Neural progenitor cell (in vitro differentiated cells): ENCODE measurements around the gene ZFP42. TPM values are rescaled to one million over a fixed set of nuclear protein-coding genes. Genes with fewer than 3 reads are reported as not detected.

ENCODE experiments used
- DNase-seq: peaks from one replicate; pipeline ENCODE4 v3.0.0-alpha.2; 2016; ENCODE audit warnings: low spot score
- H2AFZ ChIP-seq: fragments of 200-600 bp; sonication (generic); replicated peaks from 2 replicates; pipeline ENCODE4 v1.6.1; 2016; ENCODE audit warnings: antibody characterized with exemption
- H3F3A ChIP-seq: fragments of 200-600 bp; sonication (generic); 2 replicates; pipeline ENCODE4 v1.6.1; 2016; ENCODE audit warnings: antibody characterized with exemption, low read depth
- H3K27ac ChIP-seq: fragments of 200-600 bp; sonication (generic); 2 replicates; pipeline ENCODE4 v1.5.1; 2016; ENCODE audit warnings: mild to moderate bottlenecking
- H3K27me3 ChIP-seq: fragments of 200-600 bp; sonication (generic); 2 replicates; pipeline ENCODE4 v1.6.1; 2016; ENCODE audit warnings: mild to moderate bottlenecking, moderate library complexity
- H3K36me3 ChIP-seq: fragments of 200-600 bp; sonication (generic); 2 replicates; pipeline ENCODE4 v1.5.1; 2016
- H3K4me1 ChIP-seq: fragments of 200-600 bp; sonication (generic); 2 replicates; pipeline ENCODE4 v1.6.1; 2016; ENCODE audit warnings: mixed run types
- H3K4me2 ChIP-seq: fragments of 200-600 bp; sonication (generic); 2 replicates; pipeline ENCODE4 v1.6.1; 2016
- H3K4me3 ChIP-seq: fragments of 200-600 bp; sonication (generic); 2 replicates; pipeline ENCODE4 v1.5.1; 2016
- H3K79me2 ChIP-seq: fragments of 200-600 bp; sonication (generic); 2 replicates; pipeline ENCODE4 v1.6.1; 2016; ENCODE audit warnings: low read depth
- H3K9ac ChIP-seq: fragments of 200-600 bp; sonication (generic); 2 replicates; pipeline ENCODE4 v1.6.1; 2016
- H3K9me3 ChIP-seq: fragments of 200-600 bp; sonication (generic); 2 replicates; pipeline ENCODE4 v1.5.1; 2016; ENCODE audit warnings: low read depth
- H4K20me1 ChIP-seq: fragments of 200-600 bp; sonication (generic); 2 replicates; pipeline ENCODE4 v1.6.1; 2016; ENCODE audit warnings: low read depth
- H3K27ac Mint-ChIP-seq: 3 replicates; pipeline ENCODE4 v1.8.0; 2021; ENCODE audit warnings: mixed read lengths
- H3K27me3 Mint-ChIP-seq: 2 replicates; pipeline ENCODE4 v1.8.0; 2022; ENCODE audit warnings: low read depth, mild to moderate bottlenecking, inconsistent platforms, moderate library complexity, mixed read lengths; ENCODE audit not compliant: insufficient read depth
- H3K36me3 Mint-ChIP-seq: 3 replicates; pipeline ENCODE4 v1.8.0; 2021; ENCODE audit warnings: mixed read lengths
- H3K4me1 Mint-ChIP-seq: 3 replicates; pipeline ENCODE4 v1.8.0; 2021; ENCODE audit warnings: mixed read lengths
- H3K4me3 Mint-ChIP-seq: 3 replicates; pipeline ENCODE4 v1.8.0; 2021; ENCODE audit warnings: mild to moderate bottlenecking, moderate library complexity, mixed read lengths
- H3K9me3 Mint-ChIP-seq: 3 replicates; pipeline ENCODE4 v1.8.0; 2020; ENCODE audit warnings: mixed read lengths
- EZH2 ChIP-seq: fragments of 200-600 bp; sonication (generic); IDR thresholded peaks from 2 replicates; pipeline ENCODE4 v1.6.1; 2017; ENCODE audit warnings: antibody characterized with exemption, mild to moderate bottlenecking, moderate library complexity
- EZH2phosphoT487 ChIP-seq: fragments of 200-600 bp; sonication (generic); IDR thresholded peaks from 2 replicates; pipeline ENCODE4 v1.6.1; 2017; ENCODE audit warnings: antibody characterized with exemption
- total RNA-seq: library from RNA; depleted of rRNA; stranded (reverse); fragments of >200 nt; gene quantifications from 2 replicates; pipeline ENCODE4 v1.2.3, GENCODE V29; 2015; ENCODE audit warnings: low replicate concordance
- TF ChIP-seq, protein P1 (sequence below): fragments of 200-600 bp; sonication (generic); IDR thresholded peaks from 2 replicates; pipeline ENCODE4 v1.5.1; 2017; ENCODE audit warnings: antibody characterized with exemption, mild to moderate bottlenecking

The ZFP42 gene
- total RNA-seq, 1 donor from 2014 or later: 54.5 TPM

DNA sequence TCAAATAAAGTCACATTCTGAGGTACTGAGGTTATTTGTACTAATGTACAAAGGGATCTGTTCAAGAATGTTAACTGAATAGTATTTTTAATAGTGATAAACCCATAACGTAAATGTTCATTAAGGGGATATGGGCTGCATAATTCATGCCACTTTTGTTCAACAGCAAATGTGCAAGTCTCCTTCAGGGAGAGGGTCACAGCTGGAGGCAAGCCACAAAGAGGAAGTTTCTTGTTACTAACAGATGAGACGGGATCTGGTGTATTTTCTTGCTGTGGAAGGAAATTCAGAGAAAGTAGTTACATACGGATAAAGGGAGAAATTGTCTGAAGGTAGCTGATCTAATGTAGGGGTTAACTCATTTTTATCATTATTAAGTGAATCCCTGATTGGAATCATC lies 10.0 kb downstream of the ZFP42 start:
- DNase-seq: no peak
- no peak overlapping the region for H3K4me3 ChIP-seq
- H3K27ac Mint-ChIP-seq: no peak overlapping the region
- H3K27me3 ChIP-seq: no peaks in the 10 kb centered on the region
- H3K4me2 ChIP-seq: no peak overlapping the region
- H3K4me1 ChIP-seq: peaks cover 4% of the 10 kb centered on the region
- H3K4me1 Mint-ChIP-seq: peaks cover 4% of the 10 kb centered on the region
- no peak overlapping the region for H3K4me3 Mint-ChIP-seq
- H3K9me3 Mint-ChIP-seq: no peaks in the 10 kb centered on the region
- peaks cover 20% of the 10 kb centered on the region for H3F3A ChIP-seq
- TF ChIP-seq, protein P1, sequence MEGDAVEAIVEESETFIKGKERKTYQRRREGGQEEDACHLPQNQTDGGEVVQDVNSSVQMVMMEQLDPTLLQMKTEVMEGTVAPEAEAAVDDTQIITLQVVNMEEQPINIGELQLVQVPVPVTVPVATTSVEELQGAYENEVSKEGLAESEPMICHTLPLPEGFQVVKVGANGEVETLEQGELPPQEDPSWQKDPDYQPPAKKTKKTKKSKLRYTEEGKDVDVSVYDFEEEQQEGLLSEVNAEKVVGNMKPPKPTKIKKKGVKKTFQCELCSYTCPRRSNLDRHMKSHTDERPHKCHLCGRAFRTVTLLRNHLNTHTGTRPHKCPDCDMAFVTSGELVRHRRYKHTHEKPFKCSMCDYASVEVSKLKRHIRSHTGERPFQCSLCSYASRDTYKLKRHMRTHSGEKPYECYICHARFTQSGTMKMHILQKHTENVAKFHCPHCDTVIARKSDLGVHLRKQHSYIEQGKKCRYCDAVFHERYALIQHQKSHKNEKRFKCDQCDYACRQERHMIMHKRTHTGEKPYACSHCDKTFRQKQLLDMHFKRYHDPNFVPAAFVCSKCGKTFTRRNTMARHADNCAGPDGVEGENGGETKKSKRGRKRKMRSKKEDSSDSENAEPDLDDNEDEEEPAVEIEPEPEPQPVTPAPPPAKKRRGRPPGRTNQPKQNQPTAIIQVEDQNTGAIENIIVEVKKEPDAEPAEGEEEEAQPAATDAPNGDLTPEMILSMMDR: no peak
- TF ChIP-seq EZH2: no peak
- TF ChIP-seq EZH2phosphoT487: no peak
- H3K36me3 Mint-ChIP-seq: no peaks in the 10 kb centered on the region
- peaks cover 66% of the 10 kb centered on the region for H3K79me2 ChIP-seq
- no peaks in the 10 kb centered on the region for H3K9me3 ChIP-seq
- no peaks in the 10 kb centered on the region for H3K27me3 Mint-ChIP-seq
- H4K20me1 ChIP-seq: peaks cover 8% of the 10 kb centered on the region
- H3K27ac ChIP-seq: no peak overlapping the region
- H2AFZ ChIP-seq: no peak overlapping the region
- H3K9ac ChIP-seq: no peak overlapping the region
- peaks cover 13% of the 10 kb centered on the region for H3K36me3 ChIP-seq

DNA sequence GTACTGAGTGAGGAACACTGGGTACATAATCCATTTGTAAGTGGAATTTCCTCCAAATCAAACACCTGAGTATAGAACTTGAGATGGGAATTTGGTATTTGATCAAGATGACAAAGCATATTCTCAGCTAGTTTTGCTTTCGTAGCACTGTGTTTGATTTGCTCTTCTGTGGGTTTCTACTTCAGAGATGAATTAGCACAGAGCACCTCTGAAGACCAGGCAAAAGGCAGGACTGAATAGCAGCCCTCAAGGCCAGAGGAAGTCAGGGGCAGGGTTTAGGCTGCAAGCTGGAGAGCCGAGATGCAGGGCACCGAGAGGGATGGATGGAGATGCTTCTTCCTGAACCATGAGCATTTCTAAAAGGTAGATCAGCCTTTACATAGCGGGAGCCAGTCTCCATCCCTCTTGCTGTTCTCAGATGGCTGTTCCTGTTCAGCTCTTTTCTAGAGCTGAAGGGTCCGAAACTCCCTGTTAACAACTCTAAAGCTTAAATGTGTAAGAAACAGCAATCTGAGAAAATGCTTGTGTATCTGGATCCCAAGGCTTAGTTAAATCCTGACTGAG lies 10.8 kb downstream of the ZFP42 start:
- H3K9me3 ChIP-seq: no peaks in the 10 kb centered on the region
- Mint-ChIP-seq H3K36me3 (no peaks in the 10 kb centered on the region), H3K27ac (no peak overlapping the region), H3K27me3 (no peaks in the 10 kb centered on the region), H3K9me3 (no peaks in the 10 kb centered on the region), H3K4me3 (no peak overlapping the region), H3K4me1 (peaks cover 4% of the 10 kb centered on the region)
- no peak overlapping the region for H2AFZ ChIP-seq
- H3K79me2 ChIP-seq: peaks cover 58% of the 10 kb centered on the region
- H4K20me1 ChIP-seq: peaks cover 8% of the 10 kb centered on the region
- no peak overlapping the region for H3K27ac ChIP-seq
- no peak for DNase-seq
- H3K36me3 ChIP-seq: peaks cover 9% of the 10 kb centered on the region
- TF ChIP-seq, protein P1: no peak
- TF ChIP-seq EZH2phosphoT487 (no peak), EZH2 (no peak)
- no peak overlapping the region for H3K9ac ChIP-seq
- H3K4me1 ChIP-seq: peaks cover 4% of the 10 kb centered on the region
- no peak overlapping the region for H3K4me2 ChIP-seq
- H3K27me3 ChIP-seq: no peaks in the 10 kb centered on the region
- peaks cover 20% of the 10 kb centered on the region for H3F3A ChIP-seq
- no peak overlapping the region for H3K4me3 ChIP-seq

GRCh38 chr4:188008377-188008776 lies 12.8 kb downstream of the ZFP42 start:
- Histone ChIP-seq H3K4me2 (no peak overlapping the region), H3K36me3 (peaks cover 3% of the 10 kb centered on the region), H3K27ac (no peak overlapping the region), H3K27me3 (no peaks in the 10 kb centered on the region), H3K4me1 (peaks cover 4% of the 10 kb centered on the region), H2AFZ (no peak overlapping the region), H3K9ac (no peak overlapping the region), H4K20me1 (peaks cover 8% of the 10 kb centered on the region), H3K4me3 (no peak overlapping the region), H3K79me2 (peaks cover 38% of the 10 kb centered on the region), H3K9me3 (no peaks in the 10 kb centered on the region), H3F3A (peaks cover 20% of the 10 kb centered on the region)
- Mint-ChIP-seq H3K27ac (no peak overlapping the region), H3K36me3 (no peaks in the 10 kb centered on the region), H3K27me3 (no peaks in the 10 kb centered on the region), H3K9me3 (no peaks in the 10 kb centered on the region), H3K4me3 (no peak overlapping the region), H3K4me1 (peaks cover 9% of the 10 kb centered on the region)
- no peak for DNase-seq
- TF ChIP-seq EZH2phosphoT487 (no peak), EZH2 (no peak)
- TF ChIP-seq, protein P1: no peak
